Transverse colon (tissue), 4 donors: ENCODE data around the gene C1QTNF5. TPM values are rescaled to one million over a fixed set of nuclear protein-coding genes. Genes with fewer than 3 reads are reported as not detected.

ENCODE experiments used
- DNase-seq: peaks from one replicate; pipeline ENCODE4 v3.0.0-alpha.2; 2019
- H3K27ac ChIP-seq, 4 donors: fragments of 200-600 bp; sonication (generic); 2 replicates each; pipeline ENCODE4 v1.5.1; 2016 to 2018; ENCODE audit warnings: inconsistent platforms in 4 of 4
- H3K27me3 ChIP-seq: fragments of 200-600 bp; sonication (generic); 2 replicates; pipeline ENCODE4 v1.5.1; 2017; ENCODE audit warnings: inconsistent platforms
- H3K36me3 ChIP-seq, 4 donors: fragments of 200-600 bp; sonication (generic); 2 replicates each; pipeline ENCODE4 v1.5.1; 2017 to 2019; ENCODE audit warnings: inconsistent platforms in 4 of 4
- H3K4me1 ChIP-seq, 4 donors: fragments of 200-600 bp; sonication (generic); 2 replicates each; pipeline ENCODE4 v1.5.1; 2017 to 2020; ENCODE audit warnings: inconsistent platforms in 4 of 4
- H3K4me3 ChIP-seq, 4 donors: fragments of 200-600 bp; sonication (generic); 1 replicate in 1 of 4; 2 replicates in 3 of 4; pipeline versions ENCODE4 v1.5.1 to v1.6.1; 2017 to 2019; ENCODE audit warnings: inconsistent platforms in 4 of 4
- H3K9me3 ChIP-seq, 2 donors: fragments of 200-600 bp; sonication (generic); 2 replicates each; pipeline ENCODE4 v1.5.1; 2017 to 2019; ENCODE audit warnings: inconsistent platforms in 2 of 2
- CTCF ChIP-seq, 5 experiments: fragments of 200-600 bp in 3 of 5; fragments of 450-650 bp in 2 of 5; sonication (generic) in 3 of 5; IDR thresholded peaks; 1 replicate in 2 of 5; 2 replicates in 3 of 5; pipeline ENCODE4 v1.5.1; 2016 to 2017; ENCODE audit warnings: antibody characterized with exemption in 5 of 5, inconsistent platforms in 3 of 5, mild to moderate bottlenecking in 2 of 5, moderate library complexity in 1 of 5
- EP300 ChIP-seq: sonication (generic); formaldehyde crosslinking; IDR thresholded peaks from one replicate; pipeline ENCODE4 v1.6.1; 2017; ENCODE audit warnings: antibody characterized with exemption, low read depth
- POLR2A ChIP-seq: fragments of 450-650 bp; IDR thresholded peaks from one replicate; pipeline ENCODE4 v1.6.1; 2016; ENCODE audit warnings: antibody characterized with exemption, mild to moderate bottlenecking, moderate library complexity
- POLR2AphosphoS5 ChIP-seq, 3 donors: sonication (generic); formaldehyde crosslinking; IDR thresholded peaks; one replicate each; pipeline ENCODE4 v1.6.1; 2016; ENCODE audit warnings: antibody characterized with exemption in 3 of 3
- WGBS, 2 donors: methylation state at CpG; one replicate each; pipeline ENCODE4 v1.1.5; 2018; ENCODE audit warnings: low coverage in 1 of 2; 5-methylcytosine and 5-hydroxymethylcytosine counted together
- in situ Hi-C, 4 donors: fragments of 200-750 bp; cut with MboI; loops; one replicate each; pipeline versions ENCODE4 v1.15.0 to v1.15.1; 2017; ENCODE audit warnings: low sequenced_read_pairs in 3 of 4, low pct_ligation_motif_present in 1 of 4, low pct_unique_long_range_greater_than_20kb in 1 of 4
- intact Hi-C: fragments of 100-400 bp; cut with DNase I; formaldehyde crosslinking; loops from one replicate; pipeline ENCODE4 v1.15.1; 2023; ENCODE audit warnings: low total_unique reads
- total RNA-seq, 4 donors: library from RNA; depleted of rRNA; stranded (reverse); fragments of >200 nt; gene quantifications; one replicate each; pipeline ENCODE4 v1.1.0, GENCODE V29; 2016

C1QTNF5 gene
- total RNA-seq, 4 donors from 2014 or later: 7.6 to 20.5 (median 11.4) TPM

DNA sequence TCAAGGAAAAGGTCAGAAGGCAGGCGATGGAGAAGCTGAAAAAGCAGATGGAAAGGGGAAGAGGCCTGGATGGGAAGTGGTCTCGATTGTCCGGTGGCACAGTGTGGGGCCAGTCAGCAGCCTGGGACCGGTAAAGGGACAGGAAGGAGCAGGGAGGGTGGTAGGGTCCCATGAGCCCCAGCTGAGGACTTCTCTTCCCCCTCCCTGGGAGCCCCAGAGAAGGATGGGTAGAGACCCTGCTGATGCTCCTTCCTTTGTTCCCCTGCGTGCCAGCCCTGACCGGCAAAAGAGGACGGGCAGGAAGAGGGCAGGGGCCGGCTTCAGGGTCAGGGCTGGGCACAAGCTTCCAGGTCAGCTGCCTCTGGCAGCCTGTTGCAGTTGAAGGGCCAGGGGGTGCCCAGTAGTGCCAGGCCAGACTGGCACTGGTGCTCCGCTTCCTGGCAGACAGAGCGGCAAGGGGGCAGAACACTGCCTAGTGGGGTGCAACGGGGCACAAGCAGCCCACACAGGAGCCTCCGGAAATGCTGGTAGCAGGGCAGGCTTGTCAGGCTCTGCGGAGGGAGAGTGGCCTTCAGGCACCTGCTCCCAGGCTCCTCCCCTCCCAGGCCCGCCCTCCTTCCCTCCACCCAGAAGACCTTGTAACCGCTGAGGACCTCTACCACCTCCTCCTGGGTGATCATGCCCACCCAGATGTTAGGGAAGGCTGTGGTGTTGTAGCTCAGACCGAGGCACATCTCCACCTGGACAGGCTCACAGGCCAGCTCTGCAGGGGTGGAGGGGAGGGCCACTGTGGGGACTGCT lies 739 bp upstream of the C1QTNF5 start:
- H3K9me3 ChIP-seq: no peaks in the 10 kb centered on the region
- peak overlapping the region; percentile 80 to 84 (median 82) for H3K27ac ChIP-seq
- peaks cover 17 to 49% (median 37%) of the 10 kb centered on the region in 4 donors for H3K4me1 ChIP-seq
- peaks cover 41% of the 10 kb centered on the region for H3K27me3 ChIP-seq
- TF ChIP-seq POLR2AphosphoS5 (IDR thresholded peaks at IDR 0.05) (no peak), EP300 (no peak), POLR2A (no peak), CTCF (IDR thresholded peaks at IDR 0.05) (no peak)
- no peaks in the 10 kb centered on the region for H3K36me3 ChIP-seq
- in situ Hi-C loops: no loop called here
- intact Hi-C loops: no loop called here
- H3K4me3 ChIP-seq: peak overlapping the region in 1 of 4 donors; percentile 47
- 33 to 46% methylated on average over 3 to 16 of the region's 16 CpGs for WGBS, 2 donors
- no peak for DNase-seq

DNA sequence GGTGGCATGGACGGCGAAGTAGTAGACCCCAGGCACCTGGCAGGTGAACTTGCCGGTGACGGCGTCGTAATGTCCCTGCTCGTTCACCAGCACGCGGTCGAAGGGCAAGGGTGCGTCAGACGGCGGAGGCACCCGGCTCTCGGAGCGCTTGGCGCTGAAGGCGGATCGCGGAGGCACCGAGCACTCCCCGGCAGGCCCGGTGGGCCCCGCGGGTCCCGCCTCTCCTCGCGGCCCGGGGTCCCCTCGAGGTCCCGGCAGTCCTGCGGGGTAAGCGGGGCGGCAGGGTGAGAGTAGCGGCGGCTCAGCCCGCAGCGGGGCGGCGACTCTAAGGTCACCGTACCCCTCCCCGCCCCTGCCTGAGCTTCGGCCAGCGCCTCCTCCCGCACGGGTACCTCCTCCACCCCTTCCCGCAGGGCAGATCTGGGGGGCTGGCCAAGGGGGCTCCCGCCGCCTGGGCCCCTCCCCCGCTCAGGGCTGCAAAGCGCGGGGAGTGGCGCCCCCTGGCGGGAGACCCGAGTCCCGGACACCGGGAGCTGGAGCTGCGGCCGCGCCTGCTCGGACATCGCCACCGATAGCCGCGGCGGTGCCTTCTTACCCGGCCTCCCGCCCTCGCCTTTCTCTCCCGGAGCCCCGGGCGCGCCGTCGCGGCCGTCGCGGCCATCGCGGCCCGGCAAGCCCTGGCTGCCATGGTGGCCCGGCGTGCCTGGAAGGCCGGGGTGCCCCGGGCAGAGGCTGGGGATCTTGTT lies 921 bp downstream of the C1QTNF5 start:
- no peak for TF ChIP-seq POLR2A
- TF ChIP-seq CTCF (IDR thresholded peaks at IDR 0.05): peak; percentile 67 to 93 (median 90)
- Histone ChIP-seq H3K27me3 (peaks cover 41% of the 10 kb centered on the region), H3K9me3 (no peaks in the 10 kb centered on the region), H3K4me3 (peak overlapping the region; percentile 27 to 49 (median 42)), H3K36me3 (no peaks in the 10 kb centered on the region), H3K4me1 (peaks cover 23 to 62% (median 48%) of the 10 kb centered on the region in 4 donors), H3K27ac (peak overlapping the region; percentile 80 to 84 (median 82))
- in situ Hi-C loops: no loop called here
- DNase-seq: peak; percentile 68
- 17% methylated on average over 15 of the region's 86 CpGs; no CpG with 5 or more reads in 1 of the 2 donors for WGBS, 2 donors
- intact Hi-C loops: no loop called here

- peak overlapping the region; percentile 80 to 84 (median 82) for H3K27ac ChIP-seq
- WGBS, 2 donors: 60 to 100% methylated on average over 2 to 11 of the region's 11 CpGs
- H3K4me3 ChIP-seq: peak overlapping the region in 3 of 4 donors; percentile 38 to 49 (median 47)
- intact Hi-C loops (no loop called here), in situ Hi-C loops (no loop called here)
- TF ChIP-seq POLR2AphosphoS5 (IDR thresholded peaks at IDR 0.05) (no peak), EP300 (no peak), POLR2A (no peak), CTCF (IDR thresholded peaks at IDR 0.05) (no peak)
- H3K36me3 ChIP-seq: no peaks in the 10 kb centered on the region
- H3K9me3 ChIP-seq: no peaks in the 10 kb centered on the region
- peaks cover 23 to 62% (median 48%) of the 10 kb centered on the region in 4 donors for H3K4me1 ChIP-seq
- DNase-seq: no peak
- H3K27me3 ChIP-seq: peaks cover 41% of the 10 kb centered on the region
Observed at GRCh38 chr11:119338965-119339588, 1.6 kb downstream of the C1QTNF5 start.
